Sigmoid colon (tissue), 4 donors: ENCODE data around the gene HARS2.
"Not testable (repeated sequence)": the region's sequence is repeated elsewhere in the genome, so short reads cannot be mapped to it uniquely, and the experiment has no call there.

Experiments
- CTCF ChIP-seq, 4 experiments: fragments of 450-650 bp in 3 of 4; fragments of 200-600 bp in 1 of 4; IDR thresholded peaks; one replicate each; pipeline ENCODE4 v1.5.1; 2016 to 2019; ENCODE audit warnings: antibody characterized with exemption in 4 of 4, mild to moderate bottlenecking in 3 of 4, moderate library complexity in 2 of 4
- EP300 ChIP-seq, 4 donors: sonication (generic); formaldehyde crosslinking; IDR thresholded peaks; one replicate each; pipeline ENCODE4 v1.6.1; 2017; ENCODE audit warnings: antibody characterized with exemption in 4 of 4
- POLR2A ChIP-seq, 2 donors: fragments of 450-650 bp; IDR thresholded peaks; one replicate each; pipeline ENCODE4 v1.6.1; 2016; ENCODE audit warnings: antibody characterized with exemption in 2 of 2, mild to moderate bottlenecking in 2 of 2, moderate library complexity in 2 of 2

DNA sequence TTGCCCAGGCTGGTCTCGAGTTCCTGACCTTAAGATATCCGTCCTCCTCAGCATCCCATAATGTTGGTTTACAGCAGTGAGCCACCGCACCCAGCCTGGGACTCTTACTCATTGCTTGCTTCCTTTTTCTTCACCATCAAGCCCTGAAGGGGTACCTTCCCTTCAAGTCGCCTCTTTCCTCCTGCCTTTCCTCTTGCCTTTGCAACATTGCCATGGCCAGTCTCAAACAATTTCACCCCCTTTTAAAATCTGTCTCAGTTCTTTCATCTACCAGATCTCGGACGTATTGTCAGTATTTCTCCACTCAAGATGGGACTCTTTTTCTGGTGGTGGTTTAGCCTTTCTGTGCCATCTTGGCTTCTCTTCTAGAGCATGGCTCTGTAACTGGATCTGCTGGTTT lies 29.5 kb downstream of the HARS2 start:
- not testable (repeated sequence) for TF ChIP-seq EP300, CTCF, POLR2A (IDR thresholded peaks at IDR 0.05)
